PFSK-1 (cell line): ENCODE measurements around the gene SLC7A1.

Source experiments
- POLR2AphosphoS5 ChIP-seq: IDR thresholded peaks from 2 replicates; pipeline ENCODE4 v1.6.1; 2012; ENCODE audit warnings: low read depth, mild to moderate bottlenecking, control low read depth, low read length, moderate library complexity
- TAF1 ChIP-seq: IDR thresholded peaks from 2 replicates; pipeline ENCODE4 v1.6.1; 2012; ENCODE audit warnings: low read length, control low read depth, borderline replicate concordance; ENCODE audit not compliant: insufficient read depth

- TF ChIP-seq POLR2AphosphoS5 (no peak), TAF1 (no peak)
Measured at GRCh38 chr13:29471551-29471950, 123.9 kb downstream of the SLC7A1 start.
